ENCODE data around the gene OR51T1. TPM values are rescaled to one million over a fixed set of nuclear protein-coding genes. Genes with fewer than 3 reads are reported as not detected.
"Not testable (repeated sequence)": the region's sequence is repeated elsewhere in the genome, so short reads cannot be mapped to it uniquely, and the experiment has no call there.

Gene OR51T1, protein sequence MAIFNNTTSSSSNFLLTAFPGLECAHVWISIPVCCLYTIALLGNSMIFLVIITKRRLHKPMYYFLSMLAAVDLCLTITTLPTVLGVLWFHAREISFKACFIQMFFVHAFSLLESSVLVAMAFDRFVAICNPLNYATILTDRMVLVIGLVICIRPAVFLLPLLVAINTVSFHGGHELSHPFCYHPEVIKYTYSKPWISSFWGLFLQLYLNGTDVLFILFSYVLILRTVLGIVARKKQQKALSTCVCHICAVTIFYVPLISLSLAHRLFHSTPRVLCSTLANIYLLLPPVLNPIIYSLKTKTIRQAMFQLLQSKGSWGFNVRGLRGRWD
- not detected for polyA plus RNA-seq (ENCODE audit: low read depth in 6 of 6)

DNA sequence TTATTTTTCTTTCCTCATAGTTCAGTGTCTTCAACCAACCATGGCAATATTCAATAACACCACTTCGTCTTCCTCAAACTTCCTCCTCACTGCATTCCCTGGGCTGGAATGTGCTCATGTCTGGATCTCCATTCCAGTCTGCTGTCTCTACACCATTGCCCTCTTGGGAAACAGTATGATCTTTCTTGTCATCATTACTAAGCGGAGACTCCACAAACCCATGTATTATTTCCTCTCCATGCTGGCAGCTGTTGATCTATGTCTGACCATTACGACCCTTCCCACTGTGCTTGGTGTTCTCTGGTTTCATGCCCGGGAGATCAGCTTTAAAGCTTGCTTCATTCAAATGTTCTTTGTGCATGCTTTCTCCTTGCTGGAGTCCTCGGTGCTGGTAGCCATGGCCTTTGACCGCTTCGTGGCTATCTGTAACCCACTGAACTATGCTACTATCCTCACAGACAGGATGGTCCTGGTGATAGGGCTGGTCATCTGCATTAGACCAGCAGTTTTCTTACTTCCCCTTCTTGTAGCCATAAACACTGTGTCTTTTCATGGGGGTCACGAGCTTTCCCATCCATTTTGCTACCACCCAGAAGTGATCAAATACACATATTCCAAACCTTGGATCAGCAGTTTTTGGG, at the start of gene OR51T1:
OR51T1 (plus strand) TSS at position 41 of the 641 bp plus-strand sequence; CDS start at position 41, 0 bp downstream.
- peaks cover 0 to 2% (median 0%) of the 10 kb centered on the region in 7 donors for H3K9me3 Mint-ChIP-seq
- no peaks in the 10 kb centered on the region for H3K36me3 Mint-ChIP-seq
- no peak for DNase-seq

DNA sequence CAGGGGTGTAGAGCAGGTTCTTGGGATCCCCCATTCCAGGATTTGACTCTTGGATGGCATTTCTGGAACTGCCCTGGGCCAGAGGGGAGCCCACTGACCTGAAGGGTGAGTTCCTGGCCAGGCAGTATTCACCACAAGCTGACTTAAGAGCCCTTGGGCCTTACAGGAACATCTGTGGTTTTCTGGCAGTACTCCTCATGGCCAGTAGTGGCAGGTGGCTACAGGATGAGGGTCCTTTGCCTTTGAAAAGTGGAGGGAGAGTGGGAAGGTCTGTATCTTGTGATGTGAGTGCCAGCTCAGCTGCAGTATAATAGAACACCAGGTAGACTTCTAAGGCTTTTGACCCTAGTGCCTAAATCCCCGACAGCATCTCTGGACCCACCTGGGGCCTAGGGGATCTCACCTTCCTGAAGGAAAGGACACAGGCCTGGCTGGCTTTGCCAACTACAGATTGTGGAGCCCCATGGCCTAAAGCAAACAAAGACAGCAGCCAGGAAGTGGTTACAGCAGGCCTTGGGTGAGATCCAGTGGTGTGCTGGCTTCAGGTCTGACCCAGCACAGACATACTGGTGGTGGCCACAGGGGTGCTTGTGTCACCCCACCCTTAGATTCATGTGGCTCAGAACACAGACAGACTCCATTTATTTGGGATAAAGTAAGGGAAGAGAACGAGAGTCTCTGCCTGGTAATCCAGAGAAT, 41.7 kb upstream of the OR51T1 start:
- Mint-ChIP-seq H3K36me3 (no peaks in the 10 kb centered on the region), H3K9me3 (peaks cover 0 to 10% (median 2%) of the 10 kb centered on the region in 7 donors), H3K27ac (no peak overlapping the region), H3K27me3 (peaks cover 0 to 7% (median 0%) of the 10 kb centered on the region in 3 donors), H3K4me3 (no peak overlapping the region), H3K4me1 (no peaks in the 10 kb centered on the region)
- no peak for ATAC-seq (ENCODE audit: low read depth in 2 of 2)
- no peak for DNase-seq

More for the DNA sequence above, at the start of gene OR51T1:
- no peaks in the 10 kb centered on the region for H3K27me3 Mint-ChIP-seq
- no peak within 1 kb of the TSS for H3K4me3 Mint-ChIP-seq
- ATAC-seq (ENCODE audit: low read depth in 2 of 2) = no peak
- peaks cover 0 to 1% (median 0%) of the 10 kb centered on the region in 3 donors for H3K4me1 Mint-ChIP-seq
- H3K27ac Mint-ChIP-seq = peak within 1 kb of the TSS in 1 of 6 donors; percentile 70

DNA sequence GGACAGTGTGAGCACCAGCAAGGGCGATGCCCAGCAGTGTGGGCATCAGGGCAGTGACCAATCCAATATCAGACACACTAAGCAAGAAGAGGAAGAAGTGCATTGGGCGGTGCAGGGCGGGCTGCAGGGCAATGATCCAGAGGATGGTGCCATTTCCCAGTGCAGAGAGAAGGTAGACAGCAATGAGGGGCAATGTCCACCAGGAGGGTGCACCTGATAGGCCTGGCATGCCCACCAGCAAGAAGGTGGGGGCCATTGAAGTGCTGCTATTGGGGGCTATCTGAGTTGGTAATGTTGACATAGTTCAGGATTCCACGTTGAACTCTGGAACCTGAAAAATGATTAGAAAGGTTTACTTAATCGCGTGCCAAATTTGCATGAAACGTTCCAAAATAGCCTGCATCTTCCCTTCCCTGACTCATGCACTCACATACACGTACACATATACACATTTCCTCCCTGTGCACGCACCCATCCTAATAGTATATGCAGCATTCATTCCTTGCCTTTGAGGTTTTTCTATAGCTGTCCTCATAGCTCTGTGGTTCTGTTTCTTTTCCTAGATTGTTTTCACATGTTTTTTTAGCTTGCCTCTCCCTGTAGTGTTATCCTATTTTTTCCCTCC, 32.7 kb upstream of the OR51T1 start, which contains the start of gene OR51S1:
OR51S1 (minus strand) TSS at position 301 of the 625 bp plus-strand sequence; CDS start at position 301, 0 bp downstream.
- H3K9me3 Mint-ChIP-seq = peaks cover 0 to 8% (median 0%) of the 10 kb centered on the region in 7 donors
- DNase-seq = no peak
- peaks cover 11 to 15% (median 15%) of the 10 kb centered on the region in 3 donors for H3K27me3 Mint-ChIP-seq
- H3K36me3 Mint-ChIP-seq = no peaks in the 10 kb centered on the region
- no peak for ATAC-seq (ENCODE audit: low read depth in 2 of 2)
- no peaks in the 10 kb centered on the region for H3K4me1 Mint-ChIP-seq
- H3K4me3 Mint-ChIP-seq = no peak within 1 kb of the TSS
- H3K27ac Mint-ChIP-seq = peak within 1 kb of the TSS in 1 of 6 donors; percentile 17

DNA sequence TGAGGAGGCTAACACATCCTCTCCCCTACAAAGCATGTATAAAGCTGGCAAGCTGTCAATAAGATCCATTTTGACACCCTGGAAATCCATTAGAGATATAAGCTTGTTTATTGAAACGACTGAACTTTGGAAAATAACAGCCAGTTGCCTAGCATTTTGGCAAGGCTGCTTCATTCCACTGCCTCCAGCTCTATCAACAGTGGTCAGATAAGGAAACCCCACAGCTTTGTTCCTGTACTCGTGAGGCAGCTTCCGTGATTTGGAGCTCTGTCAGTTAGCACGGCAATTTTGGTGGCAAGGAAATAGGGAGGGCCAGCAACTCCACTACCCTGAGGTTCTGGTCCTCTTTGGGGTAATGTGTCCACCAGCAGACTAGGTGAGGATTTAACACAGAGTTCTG, 30.7 kb upstream of the OR51T1 start:
- H3K27me3 Mint-ChIP-seq = peaks cover 11 to 15% (median 13%) of the 10 kb centered on the region in 3 donors
- H3K9me3 Mint-ChIP-seq = peaks cover 0 to 10% (median 0%) of the 10 kb centered on the region in 7 donors
- ATAC-seq (ENCODE audit: low read depth in 2 of 2) (no peak), DNase-seq (no peak)
- no peak overlapping the region for H3K27ac Mint-ChIP-seq
- no peaks in the 10 kb centered on the region for H3K4me1 Mint-ChIP-seq
- H3K4me3 Mint-ChIP-seq = no peak overlapping the region
- no peaks in the 10 kb centered on the region for H3K36me3 Mint-ChIP-seq

DNA sequence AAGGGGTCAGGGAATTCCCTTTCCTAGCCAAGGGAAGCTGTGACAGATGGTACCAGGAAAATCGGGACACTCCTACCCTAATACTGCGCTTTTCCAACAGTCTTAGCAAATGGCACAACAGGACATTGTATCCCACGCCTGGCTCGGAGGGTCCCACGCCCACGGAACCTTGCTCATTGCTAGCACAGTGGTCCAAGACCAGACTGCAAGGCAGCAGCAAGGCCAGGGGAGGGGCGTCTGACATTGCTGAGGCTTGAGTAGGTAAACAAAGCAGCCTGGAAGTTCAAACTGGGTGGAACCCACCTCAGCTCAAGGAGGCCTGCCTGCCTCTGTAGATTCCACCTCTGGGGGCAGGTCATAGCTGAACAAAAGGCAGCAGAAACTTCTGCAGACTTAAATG, 27.4 kb upstream of the OR51T1 start:
- not testable (repeated sequence) for H3K9me3 Mint-ChIP-seq; H3K36me3 Mint-ChIP-seq; DNase-seq; H3K4me3 Mint-ChIP-seq; H3K27ac Mint-ChIP-seq; H3K27me3 Mint-ChIP-seq; H3K4me1 Mint-ChIP-seq; ATAC-seq (ENCODE audit: low read depth in 2 of 2)

DNA sequence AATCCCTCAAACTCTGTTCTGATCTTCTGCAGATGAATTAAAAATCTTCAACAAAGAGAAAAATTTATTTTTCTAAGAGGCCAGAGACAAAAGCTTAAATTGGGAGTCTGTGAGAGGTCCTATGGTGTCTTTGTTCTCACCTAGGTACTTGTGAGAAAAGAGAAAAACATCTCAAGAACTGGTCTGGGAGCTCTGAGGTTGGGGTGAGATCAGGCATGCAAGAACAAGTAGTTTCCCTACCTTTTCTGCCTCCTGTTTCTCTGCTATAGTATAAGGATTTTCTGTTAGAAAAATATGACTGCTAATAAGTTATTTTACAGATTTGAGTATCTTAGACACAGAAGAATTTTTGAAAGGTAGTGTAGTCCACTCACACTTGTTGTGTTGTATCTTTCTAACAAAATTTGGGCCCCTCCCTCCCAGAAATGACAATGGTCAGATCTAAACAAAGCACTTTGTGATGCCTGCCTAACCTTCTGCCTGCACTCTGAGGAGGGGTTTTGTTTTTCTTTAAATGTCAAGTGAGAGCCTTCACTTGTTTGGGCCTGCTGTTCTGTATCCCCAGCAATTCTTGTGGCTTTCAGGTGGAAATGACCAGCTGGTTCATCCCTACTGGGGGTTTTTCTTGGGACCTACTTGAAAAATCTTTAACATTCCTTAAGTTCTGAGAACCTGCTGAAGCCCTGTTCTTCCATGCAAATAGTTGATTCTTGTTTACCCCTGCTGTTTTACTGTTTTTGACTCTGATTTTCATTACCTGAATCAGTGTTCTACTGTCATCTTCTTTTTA, 19.1 kb upstream of the OR51T1 start:
- DNase-seq = no peak
- no peaks in the 10 kb centered on the region for H3K27me3 Mint-ChIP-seq
- no peak overlapping the region for H3K27ac Mint-ChIP-seq
- H3K4me1 Mint-ChIP-seq = no peaks in the 10 kb centered on the region
- H3K9me3 Mint-ChIP-seq = peaks cover 0 to 11% (median 4%) of the 10 kb centered on the region in 7 donors
- no peak overlapping the region for H3K4me3 Mint-ChIP-seq
- H3K36me3 Mint-ChIP-seq = no peaks in the 10 kb centered on the region
- no peak for ATAC-seq (ENCODE audit: low read depth in 2 of 2)

DNA sequence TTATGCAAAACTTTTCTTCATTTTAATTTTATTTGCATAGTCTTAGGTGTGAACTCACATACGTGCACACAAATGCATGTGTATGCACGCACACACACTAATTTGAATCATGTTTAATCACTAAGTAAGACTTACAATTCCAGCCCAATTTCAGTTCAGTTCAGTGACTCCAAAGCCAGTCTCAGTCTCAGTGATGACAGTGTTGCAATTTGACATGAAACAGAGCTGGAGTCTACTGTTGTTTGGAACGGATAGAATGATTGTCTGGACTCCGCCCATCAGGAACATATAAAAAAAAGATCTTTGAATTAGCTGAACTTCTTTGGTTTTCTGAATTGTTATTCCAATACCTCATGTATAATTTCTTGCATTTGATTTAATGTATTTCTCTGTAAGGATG, 17.8 kb upstream of the OR51T1 start:
- Mint-ChIP-seq H3K4me3 (no peak overlapping the region), H3K27me3 (no peaks in the 10 kb centered on the region), H3K36me3 (no peaks in the 10 kb centered on the region), H3K4me1 (no peaks in the 10 kb centered on the region), H3K27ac (no peak overlapping the region), H3K9me3 (peaks cover 0 to 11% (median 6%) of the 10 kb centered on the region in 7 donors)
- ATAC-seq (ENCODE audit: low read depth in 2 of 2) (no peak), DNase-seq (no peak)

DNA sequence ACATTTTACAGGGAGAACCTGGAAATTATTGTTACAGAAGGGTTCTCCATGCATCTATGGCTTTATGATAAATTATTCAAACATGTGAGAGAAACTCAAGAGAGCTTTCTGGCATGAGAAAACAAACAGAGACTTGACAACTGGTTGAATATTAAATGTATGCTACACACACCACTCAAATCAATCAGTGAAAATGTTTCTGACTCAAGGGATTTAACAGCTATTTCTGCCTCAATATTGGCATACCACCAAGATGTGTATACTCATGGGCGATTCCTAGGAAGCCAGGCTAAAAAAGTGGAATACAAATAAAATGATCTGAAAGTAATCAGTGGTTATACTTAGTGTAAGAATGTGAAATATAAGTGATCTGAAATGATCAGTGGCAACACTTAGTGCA, 15.8 kb upstream of the OR51T1 start:
- DNase-seq (no peak), ATAC-seq (ENCODE audit: low read depth in 2 of 2) (no peak)
- H3K27ac Mint-ChIP-seq = no peak overlapping the region
- no peak overlapping the region for H3K4me3 Mint-ChIP-seq
- no peaks in the 10 kb centered on the region for H3K27me3 Mint-ChIP-seq
- peaks cover 0 to 15% (median 4%) of the 10 kb centered on the region in 7 donors for H3K9me3 Mint-ChIP-seq
- no peaks in the 10 kb centered on the region for H3K4me1 Mint-ChIP-seq
- no peaks in the 10 kb centered on the region for H3K36me3 Mint-ChIP-seq

DNA sequence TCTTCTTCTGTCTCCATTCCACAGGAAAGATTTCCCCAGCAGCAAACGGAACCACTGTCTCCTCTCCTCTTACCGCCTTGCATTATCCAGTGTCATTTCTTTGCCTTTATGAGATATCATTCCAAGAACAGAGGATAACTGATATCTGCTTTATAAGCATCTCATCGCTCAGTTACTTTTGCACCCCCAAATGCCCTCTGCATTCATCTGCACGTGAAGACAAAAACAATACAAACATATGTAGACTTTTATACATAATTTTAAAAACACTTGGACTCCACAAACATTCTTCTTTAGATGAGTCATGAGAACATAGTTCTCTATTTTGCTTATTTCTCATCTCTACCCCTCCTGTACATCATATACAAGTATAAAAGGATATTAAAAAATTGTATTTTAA, 512 bp upstream of the OR51T1 start:
- H3K27ac Mint-ChIP-seq = no peak overlapping the region
- H3K9me3 Mint-ChIP-seq = peaks cover 0 to 4% (median 0%) of the 10 kb centered on the region in 7 donors
- H3K4me1 Mint-ChIP-seq = peaks cover 3 to 9% (median 4%) of the 10 kb centered on the region in 3 donors
- DNase-seq = no peak
- no peak for ATAC-seq (ENCODE audit: low read depth in 2 of 2)
- H3K4me3 Mint-ChIP-seq = no peak overlapping the region
- H3K27me3 Mint-ChIP-seq = no peaks in the 10 kb centered on the region
- no peaks in the 10 kb centered on the region for H3K36me3 Mint-ChIP-seq

DNA sequence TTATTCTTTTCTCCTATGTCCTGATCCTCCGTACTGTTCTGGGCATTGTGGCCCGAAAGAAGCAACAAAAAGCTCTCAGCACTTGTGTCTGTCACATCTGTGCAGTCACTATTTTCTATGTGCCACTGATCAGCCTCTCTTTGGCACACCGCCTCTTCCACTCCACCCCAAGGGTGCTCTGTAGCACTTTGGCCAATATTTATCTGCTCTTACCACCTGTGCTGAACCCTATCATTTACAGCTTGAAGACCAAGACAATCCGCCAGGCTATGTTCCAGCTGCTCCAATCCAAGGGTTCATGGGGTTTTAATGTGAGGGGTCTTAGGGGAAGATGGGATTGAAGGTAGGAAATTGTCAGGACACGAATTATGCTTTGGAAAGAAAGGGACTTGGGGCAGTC, 843 bp downstream of the OR51T1 start:
- ATAC-seq (ENCODE audit: low read depth in 2 of 2) (no peak), DNase-seq (no peak)
- Mint-ChIP-seq H3K9me3 (no peaks in the 10 kb centered on the region), H3K27me3 (no peaks in the 10 kb centered on the region), H3K4me1 (no peaks in the 10 kb centered on the region), H3K4me3 (no peak overlapping the region), H3K36me3 (no peaks in the 10 kb centered on the region), H3K27ac (no peak overlapping the region)

DNA sequence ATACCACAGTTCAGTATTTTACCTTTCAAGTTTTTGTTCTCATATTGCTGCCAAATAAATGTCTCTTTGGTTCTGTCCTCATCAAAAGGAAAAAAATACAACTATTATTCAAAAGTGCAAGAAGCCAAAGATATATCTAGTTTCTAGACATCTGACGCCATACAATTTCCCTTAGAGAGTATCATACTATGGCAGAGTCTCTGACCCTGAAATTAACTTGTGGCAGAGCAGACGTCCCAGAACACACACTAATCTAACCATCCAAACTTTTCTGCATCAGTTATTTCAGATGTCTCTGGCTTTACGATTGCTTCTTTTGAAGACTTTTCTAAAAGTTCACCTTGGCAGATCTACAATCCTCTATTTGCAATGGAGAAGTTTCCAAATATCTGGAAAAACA, 2.7 kb downstream of the OR51T1 start:
- no peak overlapping the region for H3K4me3 Mint-ChIP-seq
- ATAC-seq (ENCODE audit: low read depth in 2 of 2) = no peak
- DNase-seq = no peak
- H3K9me3 Mint-ChIP-seq = no peaks in the 10 kb centered on the region
- no peak overlapping the region for H3K27ac Mint-ChIP-seq
- H3K36me3 Mint-ChIP-seq = no peaks in the 10 kb centered on the region
- H3K27me3 Mint-ChIP-seq = peaks cover 0 to under 1% (median 0%) of the 10 kb centered on the region in 3 donors
- H3K4me1 Mint-ChIP-seq = no peaks in the 10 kb centered on the region

DNA sequence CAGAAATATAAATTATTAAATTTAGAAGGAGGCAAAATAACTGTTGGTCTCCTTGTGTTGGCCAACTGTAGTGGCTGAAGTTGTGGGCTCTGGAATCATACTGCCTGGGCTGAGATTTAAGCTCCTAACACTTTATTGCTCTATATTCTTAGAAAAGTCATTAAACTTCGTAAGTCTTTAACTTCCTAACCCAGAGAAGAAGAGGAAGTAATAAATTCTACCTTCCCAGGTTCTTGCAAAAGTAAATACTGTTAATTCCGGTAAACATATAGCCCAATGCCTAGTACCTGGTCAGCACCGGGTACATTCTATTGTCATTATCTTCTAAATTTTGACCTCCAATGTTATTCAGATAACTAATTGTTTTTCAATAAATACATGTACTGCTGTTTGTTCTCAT, 4.5 kb downstream of the OR51T1 start:
- no peak overlapping the region for H3K4me3 Mint-ChIP-seq
- H3K36me3 Mint-ChIP-seq = no peaks in the 10 kb centered on the region
- no peaks in the 10 kb centered on the region for H3K4me1 Mint-ChIP-seq
- DNase-seq = no peak
- no peak for ATAC-seq (ENCODE audit: low read depth in 2 of 2)
- no peak overlapping the region for H3K27ac Mint-ChIP-seq
- peaks cover 0 to 8% (median 0%) of the 10 kb centered on the region in 3 donors for H3K27me3 Mint-ChIP-seq
- peaks cover 0 to 5% (median 0%) of the 10 kb centered on the region in 7 donors for H3K9me3 Mint-ChIP-seq

DNA sequence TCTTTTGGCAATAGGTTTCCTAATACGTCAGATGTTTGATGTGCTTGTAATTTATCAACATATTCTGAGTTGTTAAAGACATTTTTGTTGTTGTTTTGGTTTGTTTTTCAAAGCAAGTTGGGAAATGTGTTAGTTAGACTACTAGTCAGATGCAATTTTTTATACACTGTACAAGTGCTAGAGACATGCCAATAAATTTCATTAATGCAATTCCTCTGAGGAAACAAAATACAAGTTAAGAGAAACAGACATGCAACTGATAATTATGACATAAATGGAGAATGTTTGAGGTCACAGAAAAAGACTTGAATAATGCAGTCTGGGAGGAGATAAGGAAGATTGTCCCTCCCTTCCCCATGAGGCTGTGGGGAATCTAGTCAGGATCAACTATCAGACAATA, 5.9 kb downstream of the OR51T1 start:
- peaks cover 0 to 5% (median 0%) of the 10 kb centered on the region in 7 donors for H3K9me3 Mint-ChIP-seq
- ATAC-seq (ENCODE audit: low read depth in 2 of 2) = no peak

More for the DNA sequence above, 5.9 kb downstream of the OR51T1 start:
- no peaks in the 10 kb centered on the region for H3K4me1 Mint-ChIP-seq
- no peaks in the 10 kb centered on the region for H3K36me3 Mint-ChIP-seq
- H3K27ac Mint-ChIP-seq = no peak overlapping the region
- no peak for DNase-seq
- H3K27me3 Mint-ChIP-seq = peaks cover 0 to 8% (median 0%) of the 10 kb centered on the region in 3 donors
- no peak overlapping the region for H3K4me3 Mint-ChIP-seq

Data from naive B cell (primary cell).